GM12892 (cell line): ENCODE results near the gene ACER3.

Source experiments
- POLR2A ChIP-seq: IDR thresholded peaks from 2 replicates; pipeline ENCODE4 v1.6.1; 2011; ENCODE audit warnings: low read depth, low read length, control low read depth
- POLR2AphosphoS5 ChIP-seq: IDR thresholded peaks from 2 replicates; pipeline ENCODE4 v1.6.1; 2011; ENCODE audit warnings: low read depth, low read length, control low read depth
- TAF1 ChIP-seq: IDR thresholded peaks from 2 replicates; pipeline ENCODE4 v1.6.1; 2011; ENCODE audit warnings: low read depth, mild to moderate bottlenecking, control low read depth, low read length, borderline replicate concordance

- TF ChIP-seq POLR2A (no peak), POLR2AphosphoS5 (no peak), TAF1 (no peak)
These were observed 202.2 kb downstream of the ACER3 start for GRCh38 chr11:77062924-77063323.
